Endothelial cell of coronary artery (primary cell): ENCODE results near the gene HSP90B1. TPM values are rescaled to one million over a fixed set of nuclear protein-coding genes. Genes with fewer than 3 reads are reported as not detected.

Source experiments
- total RNA-seq: library from RNA; depleted of rRNA; stranded (reverse); fragments of >200 nt; gene quantifications from 2 replicates; pipeline ENCODE4 v1.2.3, GENCODE V29; 2014

HSP90B1 gene
- 799 and 934 TPM in 2 replicates for total RNA-seq

DNA sequence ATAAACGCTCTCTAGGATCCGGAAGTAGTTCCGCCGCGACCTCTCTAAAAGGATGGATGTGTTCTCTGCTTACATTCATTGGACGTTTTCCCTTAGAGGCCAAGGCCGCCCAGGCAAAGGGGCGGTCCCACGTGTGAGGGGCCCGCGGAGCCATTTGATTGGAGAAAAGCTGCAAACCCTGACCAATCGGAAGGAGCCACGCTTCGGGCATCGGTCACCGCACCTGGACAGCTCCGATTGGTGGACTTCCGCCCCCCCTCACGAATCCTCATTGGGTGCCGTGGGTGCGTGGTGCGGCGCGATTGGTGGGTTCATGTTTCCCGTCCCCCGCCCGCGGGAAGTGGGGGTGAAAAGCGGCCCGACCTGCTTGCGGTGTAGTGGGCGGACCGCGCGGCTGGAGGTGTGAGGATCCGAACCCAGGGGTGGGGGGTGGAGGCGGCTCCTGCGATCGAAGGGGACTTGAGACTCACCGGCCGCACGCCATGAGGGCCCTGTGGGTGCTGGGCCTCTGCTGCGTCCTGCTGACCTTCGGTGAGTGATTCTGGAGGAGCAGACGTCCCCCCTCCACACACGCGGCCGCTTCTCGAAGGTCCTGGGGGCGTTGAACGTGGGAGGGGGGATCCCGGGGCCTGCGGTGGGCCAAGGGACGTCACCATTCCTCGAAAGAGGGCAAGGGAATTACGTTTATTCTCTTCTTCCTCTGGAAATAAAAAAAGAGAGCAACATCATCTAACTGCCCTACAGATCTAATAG is at the start of gene HSP90B1:
HSP90B1 (plus strand) TSS at position 377 of the 753 bp plus-strand sequence; CDS start at position 483, 106 bp downstream.

DNA sequence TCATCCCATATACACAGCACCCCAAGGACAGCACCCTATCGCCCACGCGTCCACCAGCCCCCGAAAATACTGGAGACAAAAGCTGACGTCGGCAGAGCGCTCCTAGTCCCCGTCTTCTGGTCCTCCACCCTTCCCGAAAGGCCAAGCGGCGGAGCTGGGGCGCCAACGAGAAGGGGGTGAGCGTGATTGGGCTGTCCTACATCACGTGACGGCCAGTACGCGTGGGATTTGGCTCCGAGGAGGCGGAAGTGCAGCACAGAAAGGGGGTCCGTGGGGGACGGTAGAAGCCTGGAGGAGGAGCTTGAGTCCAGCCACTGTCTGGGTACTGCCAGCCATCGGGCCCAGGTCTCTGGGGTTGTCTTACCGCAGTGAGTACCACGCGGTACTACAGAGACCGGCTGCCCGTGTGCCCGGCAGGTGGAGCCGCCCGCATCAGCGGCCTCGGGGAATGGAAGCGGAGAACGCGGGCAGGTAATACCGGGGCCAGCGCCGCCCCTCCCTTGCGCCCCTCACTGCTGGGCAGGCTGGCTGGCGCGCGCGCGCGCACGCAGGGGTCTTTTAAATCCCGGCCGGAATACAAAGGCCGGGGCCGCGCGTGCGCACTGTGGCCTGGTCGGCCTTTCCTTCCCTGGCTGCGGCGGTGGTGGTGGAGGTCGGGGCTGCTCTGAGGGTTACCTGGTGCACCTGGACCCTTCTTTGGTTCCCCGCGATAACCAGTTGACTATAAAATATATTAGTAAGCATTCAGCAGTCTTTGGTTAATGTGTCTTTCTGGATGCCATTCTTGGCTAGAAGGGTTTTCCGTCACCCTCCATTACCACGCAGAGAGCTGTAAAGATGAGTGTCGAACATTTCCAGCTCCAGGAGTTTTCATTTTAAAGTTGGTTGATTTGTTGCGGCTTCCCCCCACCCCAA is 35.6 kb downstream of the HSP90B1 start, which contains the start of gene TDG:
TDG (plus strand) TSS at position 283 of the 915 bp plus-strand sequence; CDS start at position 449, 166 bp downstream.

Other genes with a start within 250 kb of the HSP90B1 start
- gene NT5DC3, start 89.2 kb upstream of the HSP90B1 start, total RNA-seq: 3.6 and 4.6 TPM in 2 replicates
- gene TDG, start 35.5 kb downstream of the HSP90B1 start, total RNA-seq: 29.0 and 31.6 TPM in 2 replicates
- 0.28 and 0.45 TPM in 2 replicates for gene GLT8D2, start 119.8 kb downstream of the HSP90B1 start, total RNA-seq
- 12.7 and 18.5 TPM in 2 replicates for gene HCFC2, start 134.1 kb downstream of the HSP90B1 start, total RNA-seq
- 15.4 and 16.9 TPM in 2 replicates for gene NFYB, start 207.8 kb downstream of the HSP90B1 start, total RNA-seq